Spleen (tissue), 11 donors: ENCODE results near the gene CRAT. TPM values are rescaled to one million over a fixed set of nuclear protein-coding genes. Genes with fewer than 3 reads are reported as not detected.

ENCODE experiments used
- DNase-seq: peaks from one replicate; pipeline ENCODE4 v3.0.0-alpha.2; 2020
- H3K27ac ChIP-seq, 8 donors: fragments of 200-600 bp; sonication (generic) in 7 of 8; 1 replicate in 4 of 8; 2 replicates in 4 of 8; pipeline versions ENCODE4 v1.5.0 to v1.8.0; 2016 to 2021; ENCODE audit warnings: inconsistent platforms in 4 of 8, mild to moderate bottlenecking in 4 of 8, moderate library complexity in 1 of 8
- H3K27me3 ChIP-seq, 7 donors: fragments of 200-600 bp; sonication (generic) in 6 of 7; replicated peaks in 1 of 7; 1 replicate in 4 of 7; 2 replicates in 3 of 7; pipeline versions ENCODE4 v1.5.0 to v1.8.0; 2016 to 2021; ENCODE audit warnings: inconsistent platforms in 3 of 7, mild to moderate bottlenecking in 1 of 7
- H3K36me3 ChIP-seq, 6 donors: fragments of 200-600 bp; sonication (generic) in 5 of 6; 1 replicate in 4 of 6; 2 replicates in 2 of 6; pipeline versions ENCODE4 v1.5.0 to v1.8.0; 2016 to 2021; ENCODE audit warnings: inconsistent platforms in 2 of 6
- H3K4me1 ChIP-seq, 6 donors: fragments of 200-600 bp; sonication (generic) in 5 of 6; 1 replicate in 3 of 6; 2 replicates in 3 of 6; pipeline versions ENCODE4 v1.5.0 to v1.8.0; 2016 to 2021; ENCODE audit warnings: inconsistent platforms in 3 of 6
- H3K4me3 ChIP-seq, 8 donors: fragments of 200-600 bp; sonication (generic) in 7 of 8; 1 replicate in 4 of 8; 2 replicates in 4 of 8; pipeline versions ENCODE4 v1.5.0 to v1.8.0; 2016 to 2021; ENCODE audit warnings: inconsistent platforms in 4 of 8, mild to moderate bottlenecking in 4 of 8, moderate library complexity in 2 of 8
- H3K9me3 ChIP-seq, 8 donors: fragments of 200-600 bp; sonication (generic) in 7 of 8; 1 replicate in 4 of 8; 2 replicates in 4 of 8; pipeline versions ENCODE4 v1.5.0 to v1.8.0; 2016 to 2021; ENCODE audit warnings: inconsistent platforms in 4 of 8
- CTCF ChIP-seq, 11 experiments: fragments of 200-600 bp in 7 of 11; fragments of 450-650 bp in 4 of 11; sonication (generic) in 4 of 11; IDR thresholded peaks in 8 of 11; conservative IDR thresholded peaks in 3 of 11; 1 replicate in 7 of 11; 2 replicates in 4 of 11; pipeline versions ENCODE4 v1.4.0 to v1.8.0; 2016 to 2021; ENCODE audit warnings: antibody characterized with exemption in 11 of 11, inconsistent platforms in 4 of 11, mild to moderate bottlenecking in 1 of 11
- POLR2A ChIP-seq, 3 donors: fragments of 450-650 bp; IDR thresholded peaks; one replicate each; pipeline ENCODE4 v1.5.1; 2017; ENCODE audit warnings: antibody characterized with exemption in 3 of 3, mild to moderate bottlenecking in 1 of 3
- POLR2AphosphoS5 ChIP-seq, 3 donors: sonication (generic); formaldehyde crosslinking; IDR thresholded peaks; one replicate each; pipeline ENCODE4 v1.5.1; 2017; ENCODE audit warnings: antibody characterized with exemption in 3 of 3
- WGBS, 5 donors: extraction: QIAGEN DNeasy Blood & Tissue Kit in 3 of 5; methylation state at CpG; one replicate each; pipeline versions ENCODE4 v1.1.5 to v1.1.7; 2013 to 2018; 5-methylcytosine and 5-hydroxymethylcytosine counted together
- intact Hi-C: fragments of 100-400 bp; cut with DNase I; formaldehyde crosslinking; loops from one replicate; pipeline ENCODE4 v1.15.0; 2023; ENCODE audit warnings: low total_unique reads
- polyA plus RNA-seq, 3 donors: library from polyadenylated mRNA; stranded (reverse); fragments of 200-250 nt; gene quantifications; one replicate each; pipeline ENCODE4 v1.2.1, GENCODE V29; 2013
- total RNA-seq, 7 donors: library from RNA; depleted of rRNA in 3 of 7; stranded (reverse); fragments of >200 nt in 3 of 7; fragmentation: NEBNext Ultra II Directional in 4 of 7; extraction: Animal tissue kit (Norgen Biotek cat#: 25700) in 4 of 7; gene quantifications; one replicate each; pipeline versions ENCODE4 v1.1.0 to v1.2.1, GENCODE V29; 2016 to 2021
- donor health status: healthy with polysubstance abuse.
- donor health status: DM: no; HTN: no; CAD: no; lungs with moderate emphysema.
- donor health status: DM: no; HTN: no; CAD: no.
- donor health status: Bipolar disorder and iron deficiency.
- donor health status: healthy.
- donor health status: DM: no; HTN: no; CAD: no.
- donor health status: DM: yes; HTN: yes; CAD: no.

Gene CRAT
- total and polyA plus RNA-seq, 10 donors = 5.7 to 32.3 (median 15.7) TPM

DNA sequence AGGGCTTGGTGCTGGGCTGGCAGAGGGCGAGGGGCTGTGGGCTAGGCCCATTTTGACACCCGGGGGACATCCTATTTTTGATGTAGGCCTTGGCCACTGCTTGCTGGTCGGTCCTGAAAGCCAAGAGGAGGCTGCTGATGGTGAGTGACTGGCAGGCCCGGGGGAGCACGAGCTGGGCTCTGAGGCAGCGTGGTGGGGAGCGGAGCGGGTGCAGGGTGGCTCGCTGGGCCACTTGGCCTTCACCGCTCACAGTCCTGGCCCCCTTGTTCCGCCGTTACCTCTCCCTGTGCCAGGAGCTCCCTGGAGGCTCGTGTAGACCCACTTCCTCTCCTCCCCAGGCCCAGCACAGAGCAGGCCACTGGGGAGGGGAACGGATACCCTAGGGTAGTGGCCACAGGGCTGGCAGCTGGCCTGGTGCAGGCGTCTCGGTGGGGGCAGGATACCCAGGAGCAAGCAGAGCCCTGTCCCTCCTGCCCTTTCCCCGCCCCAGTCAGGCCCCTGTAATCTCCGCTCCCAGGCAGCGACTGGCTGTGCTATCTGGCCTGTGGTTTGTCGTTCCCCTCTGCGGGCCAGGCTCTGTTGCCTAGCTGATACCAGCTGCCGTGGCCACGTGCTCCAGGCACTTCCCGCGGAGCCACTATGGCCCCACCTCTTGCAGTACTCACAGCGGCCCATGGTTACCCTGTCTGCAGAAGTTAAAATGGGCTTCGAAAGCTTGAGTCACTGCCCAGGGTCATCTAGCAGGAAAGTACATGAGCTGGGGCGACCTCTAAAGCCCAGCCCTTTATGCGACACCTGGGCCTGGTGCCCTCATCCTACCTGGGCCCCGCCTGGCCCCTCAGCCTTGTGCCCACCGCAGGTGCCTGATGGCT is 41.4 kb downstream of the CRAT start:
- peaks cover 3 to 53% (median 28%) of the 10 kb centered on the region in 6 donors for H3K4me1 ChIP-seq
- peak overlapping the region in 2 of 8 donors; percentile 16 to 50 for H3K4me3 ChIP-seq
- peak in 1 of 3 donors; percentile 4 for TF ChIP-seq POLR2A (IDR thresholded peaks at IDR 0.05)
- TF ChIP-seq CTCF (IDR thresholded peaks at IDR 0.05 in 8 of 11, conservative IDR thresholded peaks at IDR 0.05 in 3 of 11) = peak in 6 of 11 experiments; percentile 6 to 45 (median 32)
- TF ChIP-seq POLR2AphosphoS5 (IDR thresholded peaks at IDR 0.05) = peak; percentile 75 to 85 (median 85)
- no peaks in the 10 kb centered on the region for H3K27me3 ChIP-seq
- H3K36me3 ChIP-seq = peaks cover 0 to 77% (median 44%) of the 10 kb centered on the region in 6 donors
- H3K9me3 ChIP-seq = no peaks in the 10 kb centered on the region
- 34 to 58% (median 41%) methylated on average over 15 to 31 of the region's 31 CpGs for WGBS, 5 donors
- H3K27ac ChIP-seq = peak overlapping the region; percentile 64 to 91 (median 80)
- peak; percentile 96 for DNase-seq
- intact Hi-C loops = no loop called here

- TF ChIP-seq POLR2A (IDR thresholded peaks at IDR 0.05) (no peak), CTCF (IDR thresholded peaks at IDR 0.05 in 8 of 11, conservative IDR thresholded peaks at IDR 0.05 in 3 of 11) (no peak), POLR2AphosphoS5 (IDR thresholded peaks at IDR 0.05) (no peak)
- Histone ChIP-seq H3K27me3 (no peaks in the 10 kb centered on the region), H3K9me3 (no peaks in the 10 kb centered on the region), H3K4me3 (no peak overlapping the region), H3K27ac (peak overlapping the region in 7 of 8 donors; percentile 64 to 91 (median 81)), H3K4me1 (peaks cover 3 to 53% (median 28%) of the 10 kb centered on the region in 6 donors), H3K36me3 (peaks cover 0 to 88% (median 54%) of the 10 kb centered on the region in 6 donors)
- 89 to 96% (median 92%) methylated on average over 13 to 19 of the region's 19 CpGs for WGBS, 5 donors
- no peak for DNase-seq
- intact Hi-C loops = no loop called here
These were observed 42.5 kb downstream of the CRAT start for GRCh38 chr9:129068110-129068509.

GRCh38 chr9:129064499-129064908 is 46.1 kb downstream of the CRAT start:
- H3K36me3 ChIP-seq = peaks cover 0 to 98% (median 79%) of the 10 kb centered on the region in 6 donors
- DNase-seq = no peak
- intact Hi-C loops = no loop called here

More at GRCh38 chr9:129064499-129064908, 46.1 kb downstream of the CRAT start:
- H3K27ac ChIP-seq = no peak overlapping the region
- 81 to 95% (median 90%) methylated on average over 8 of the region's 8 CpGs for WGBS, 5 donors
- H3K4me3 ChIP-seq = no peak overlapping the region
- TF ChIP-seq CTCF (IDR thresholded peaks at IDR 0.05 in 8 of 11, conservative IDR thresholded peaks at IDR 0.05 in 3 of 11) (no peak), POLR2AphosphoS5 (IDR thresholded peaks at IDR 0.05) (no peak), POLR2A (IDR thresholded peaks at IDR 0.05) (no peak)
- H3K27me3 ChIP-seq = no peaks in the 10 kb centered on the region
- H3K4me1 ChIP-seq = peaks cover 3 to 19% (median 14%) of the 10 kb centered on the region in 6 donors
- no peaks in the 10 kb centered on the region for H3K9me3 ChIP-seq
